GM12873 (cell line): ENCODE data around the gene STAT2.

Experiments
- TF ChIP-seq, protein P1 (sequence below): IDR thresholded peaks from 2 replicates; pipeline ENCODE4 v1.5.1; 2012; ENCODE audit warnings: low read depth, mild to moderate bottlenecking, moderate library complexity, low read length, control low read depth; ENCODE audit not compliant: insufficient read depth; ENCODE audit errors: missing control alignments

The STAT2 gene

DNA sequence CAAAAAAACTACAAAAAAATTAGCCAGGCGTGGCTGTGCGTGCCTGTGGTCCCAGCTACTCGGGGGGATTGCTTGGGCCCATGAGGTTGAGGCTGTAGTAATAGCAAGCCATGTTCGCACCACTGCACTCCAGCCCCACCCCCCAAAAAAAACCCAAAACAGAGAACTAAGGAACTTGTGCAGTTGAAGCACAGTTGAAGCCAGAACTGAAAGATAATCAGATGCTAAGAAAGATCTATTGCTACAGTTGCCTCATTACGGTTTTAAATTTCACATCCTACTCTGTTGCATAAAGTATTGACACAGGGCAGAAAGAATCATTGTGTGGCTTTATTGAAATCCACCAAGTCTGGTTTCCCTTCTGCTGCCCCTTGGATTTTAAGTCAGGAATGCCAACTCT, 63.6 kb downstream of the STAT2 start:
- TF ChIP-seq, protein P1, sequence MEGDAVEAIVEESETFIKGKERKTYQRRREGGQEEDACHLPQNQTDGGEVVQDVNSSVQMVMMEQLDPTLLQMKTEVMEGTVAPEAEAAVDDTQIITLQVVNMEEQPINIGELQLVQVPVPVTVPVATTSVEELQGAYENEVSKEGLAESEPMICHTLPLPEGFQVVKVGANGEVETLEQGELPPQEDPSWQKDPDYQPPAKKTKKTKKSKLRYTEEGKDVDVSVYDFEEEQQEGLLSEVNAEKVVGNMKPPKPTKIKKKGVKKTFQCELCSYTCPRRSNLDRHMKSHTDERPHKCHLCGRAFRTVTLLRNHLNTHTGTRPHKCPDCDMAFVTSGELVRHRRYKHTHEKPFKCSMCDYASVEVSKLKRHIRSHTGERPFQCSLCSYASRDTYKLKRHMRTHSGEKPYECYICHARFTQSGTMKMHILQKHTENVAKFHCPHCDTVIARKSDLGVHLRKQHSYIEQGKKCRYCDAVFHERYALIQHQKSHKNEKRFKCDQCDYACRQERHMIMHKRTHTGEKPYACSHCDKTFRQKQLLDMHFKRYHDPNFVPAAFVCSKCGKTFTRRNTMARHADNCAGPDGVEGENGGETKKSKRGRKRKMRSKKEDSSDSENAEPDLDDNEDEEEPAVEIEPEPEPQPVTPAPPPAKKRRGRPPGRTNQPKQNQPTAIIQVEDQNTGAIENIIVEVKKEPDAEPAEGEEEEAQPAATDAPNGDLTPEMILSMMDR = no peak

DNA sequence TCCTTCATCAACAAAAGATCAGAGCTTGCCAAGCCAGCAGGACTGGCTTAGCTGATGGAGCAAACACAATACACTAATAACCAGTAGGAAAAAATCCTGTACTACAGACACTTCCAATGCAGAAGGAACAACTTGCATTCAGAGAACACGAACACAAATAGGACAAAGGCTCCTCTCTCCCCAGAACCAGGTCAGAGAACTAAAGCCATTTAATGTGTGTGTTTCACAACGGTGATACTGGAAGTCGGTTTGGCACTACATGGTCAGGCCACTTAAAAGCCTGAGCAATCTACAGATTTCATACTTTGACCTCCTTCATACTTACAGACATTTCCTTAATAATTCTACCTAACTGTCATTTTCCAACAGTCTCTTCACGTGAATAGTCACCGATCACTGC, 66.1 kb downstream of the STAT2 start:
- TF ChIP-seq, protein P1 = no peak
